GM12864 (cell line): ENCODE data around the gene TNFRSF14.

Experiments
- DNase-seq: peaks from one replicate; pipeline ENCODE4 v3.0.0-alpha.2; 2011; ENCODE audit warnings: low read depth
- H3K4me3 ChIP-seq: 2 replicates; pipeline ENCODE4 v1.5.1; 2011; ENCODE audit warnings: mild to moderate bottlenecking, low read depth, low read length, control low read depth
- CTCF ChIP-seq: IDR thresholded peaks from 2 replicates; pipeline ENCODE4 v1.5.1; 2011; ENCODE audit warnings: low read depth, mild to moderate bottlenecking, moderate library complexity, low read length, control low read depth, inconsistent platforms; ENCODE audit errors: missing control alignments

Gene TNFRSF14

DNA sequence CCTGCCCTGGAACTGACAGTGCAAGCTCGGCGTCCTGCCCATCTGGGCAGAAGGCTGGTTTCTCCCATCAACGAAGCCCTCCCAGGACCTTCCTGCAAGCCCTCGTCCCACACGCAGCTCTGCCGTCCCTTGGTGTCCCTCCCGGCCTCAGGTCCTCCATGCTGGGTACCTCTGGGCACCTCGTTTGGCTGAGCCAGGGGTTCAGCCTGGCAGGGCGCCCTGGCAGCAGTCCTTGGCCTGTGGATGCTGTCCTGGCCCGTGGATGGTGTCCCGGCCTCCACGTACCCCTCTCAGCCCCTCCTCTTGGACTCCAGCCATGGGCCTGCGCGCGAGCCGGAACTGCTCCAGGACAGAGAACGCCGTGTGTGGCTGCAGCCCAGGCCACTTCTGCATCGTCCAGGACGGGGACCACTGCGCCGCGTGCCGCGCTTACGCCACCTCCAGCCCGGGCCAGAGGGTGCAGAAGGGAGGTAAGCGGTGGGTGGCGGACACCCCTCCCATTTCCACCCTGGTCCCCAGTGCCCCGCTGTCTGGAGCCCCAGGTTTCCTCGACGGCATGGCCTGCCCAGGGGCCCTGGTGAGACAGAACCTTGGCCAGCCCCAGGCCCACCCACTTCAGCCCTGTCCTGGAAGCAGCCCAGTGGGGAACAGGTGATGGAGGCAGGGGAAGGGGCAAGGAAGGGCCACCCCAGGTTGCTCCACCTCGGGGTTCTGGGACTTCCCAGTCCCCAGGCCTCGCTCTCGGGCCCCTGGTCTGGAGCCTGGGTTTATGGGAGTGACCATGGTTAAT lies 3.5 kb downstream of the TNFRSF14 start:
- TF ChIP-seq CTCF: no peak
- no peak for DNase-seq
- H3K4me3 ChIP-seq: no peak overlapping the region

DNA sequence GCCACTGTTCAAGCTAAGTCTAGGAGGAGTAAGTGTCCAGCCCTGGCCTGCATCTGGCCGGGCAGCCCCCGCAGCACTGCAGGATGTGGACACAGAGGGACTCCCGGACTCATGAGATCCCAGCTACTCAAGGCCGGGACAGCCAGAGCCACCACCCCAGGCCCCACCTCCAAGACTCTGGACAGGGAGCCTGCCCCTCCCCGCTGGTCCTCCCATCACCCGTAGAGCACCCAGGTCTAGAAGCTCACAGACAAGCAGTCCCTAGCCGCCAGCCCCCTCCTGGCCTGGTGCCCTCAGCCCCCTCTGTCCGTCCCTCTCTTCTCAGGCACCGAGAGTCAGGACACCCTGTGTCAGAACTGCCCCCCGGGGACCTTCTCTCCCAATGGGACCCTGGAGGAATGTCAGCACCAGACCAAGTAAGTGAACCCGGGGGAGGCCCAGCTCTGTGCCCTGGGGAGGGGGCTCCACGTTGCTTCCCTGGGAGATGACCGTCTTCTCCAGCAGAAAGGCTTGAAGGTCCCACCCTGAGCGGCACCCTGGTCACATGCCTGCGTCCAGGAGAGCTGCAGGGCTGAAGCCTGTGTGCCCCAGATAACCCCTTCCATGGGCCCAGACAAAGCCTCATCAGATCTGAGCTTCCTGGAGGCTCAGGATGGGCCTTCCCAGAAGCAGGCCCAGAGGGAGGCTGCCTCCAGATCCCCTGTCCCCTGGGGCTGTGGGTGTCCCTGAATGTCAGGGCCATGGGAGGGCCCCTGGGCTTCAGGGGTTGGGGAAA lies 4.3 kb downstream of the TNFRSF14 start:
- TF ChIP-seq CTCF: no peak
- no peak overlapping the region for H3K4me3 ChIP-seq
- DNase-seq: no peak

- DNase-seq: no peak
- H3K4me3 ChIP-seq: no peak overlapping the region
- no peak for TF ChIP-seq CTCF
Measured at GRCh38 chr1:2561446-2561845, 5.3 kb downstream of the TNFRSF14 start.

DNA sequence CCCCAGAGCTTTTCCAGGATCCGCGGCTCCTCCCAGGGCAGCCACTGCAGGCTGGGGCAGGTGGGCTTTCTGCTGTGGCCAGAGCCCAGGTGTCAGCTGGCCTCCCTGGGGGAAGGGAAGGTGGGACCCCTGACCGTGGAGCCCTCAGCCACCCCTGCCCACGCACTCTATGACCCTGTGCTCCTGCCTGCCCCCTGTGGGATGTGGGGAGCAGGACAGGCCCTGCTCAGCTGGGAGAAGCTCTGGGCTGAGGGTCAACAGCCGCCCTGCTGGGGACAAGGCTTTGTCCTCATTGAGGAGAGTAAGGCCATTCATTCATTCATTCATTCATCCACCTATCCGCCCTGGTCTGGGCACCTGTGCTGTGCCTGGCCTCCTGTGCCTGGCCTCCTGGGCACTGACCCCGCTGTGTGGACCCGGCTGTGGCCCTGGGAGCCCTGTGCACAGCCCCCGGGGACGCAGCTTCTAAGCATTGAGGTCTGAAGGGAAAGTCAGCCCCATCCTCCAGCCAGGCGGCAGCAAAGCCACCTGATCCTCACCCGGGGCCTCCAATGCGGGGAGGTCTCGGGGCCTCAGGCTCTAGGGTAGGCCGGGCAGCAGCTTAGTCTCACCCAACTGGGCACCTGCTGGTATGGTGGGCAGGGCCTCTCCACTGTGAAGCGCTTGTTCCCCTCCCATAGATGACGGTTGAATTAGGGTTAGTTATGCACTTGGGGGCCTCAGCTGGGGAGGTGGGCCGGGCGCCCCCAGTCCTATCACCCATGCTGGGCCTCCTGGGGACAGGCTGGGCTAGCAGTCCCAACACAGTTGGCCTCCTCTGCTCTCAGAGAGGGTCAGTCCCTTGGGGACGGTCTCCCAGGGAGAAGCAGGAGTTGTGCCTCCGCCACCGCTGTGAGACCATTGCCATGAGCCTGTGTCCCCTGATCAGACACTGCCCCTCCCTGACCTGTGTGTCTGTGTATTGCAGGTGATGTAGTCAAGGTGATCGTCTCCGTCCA lies 6.0 kb downstream of the TNFRSF14 start:
- TF ChIP-seq CTCF: peak; percentile 71
- H3K4me3 ChIP-seq: no peak overlapping the region
- no peak for DNase-seq

- TF ChIP-seq CTCF: no peak
Measured at GRCh38 chr1:2563205-2563604, 7.0 kb downstream of the TNFRSF14 start.

DNA sequence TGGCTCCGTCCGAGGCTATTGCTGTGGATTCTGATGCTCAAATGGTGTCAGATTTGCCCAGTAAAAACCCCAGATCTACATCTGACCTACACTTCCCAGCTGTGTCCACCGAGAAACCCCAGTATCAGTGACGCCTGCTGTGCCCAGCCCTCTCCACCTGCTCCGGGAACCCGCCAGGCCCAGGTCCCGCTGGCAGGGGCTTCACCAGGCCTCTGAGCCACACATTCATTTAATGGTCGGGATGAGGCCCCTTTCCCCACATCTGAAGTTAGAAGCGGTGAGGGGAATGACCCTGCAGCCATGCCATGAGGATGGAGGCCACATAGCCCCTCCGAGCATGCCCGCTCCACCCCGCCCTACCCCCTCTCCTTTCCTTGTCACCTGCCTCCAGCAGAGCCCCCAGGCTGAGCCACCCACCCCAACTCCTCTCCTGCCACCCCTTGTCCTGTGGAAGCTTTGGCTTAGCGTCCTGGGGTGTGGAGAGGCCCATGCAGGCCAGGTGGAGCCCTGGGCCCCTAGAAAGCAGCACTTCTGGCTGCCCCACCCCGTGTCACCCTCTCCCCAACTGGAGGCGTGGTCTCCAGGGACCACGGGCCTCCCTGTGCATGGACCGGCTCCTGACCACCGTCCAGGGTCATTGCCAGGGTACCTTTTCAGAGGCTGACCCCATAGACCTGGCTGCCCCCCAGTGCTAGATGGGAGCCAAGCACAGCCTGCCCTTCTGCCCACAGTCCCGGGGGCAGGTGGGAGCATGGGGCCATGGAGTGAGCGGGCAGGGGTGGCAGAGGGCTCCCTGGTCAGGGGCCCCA lies 8.0 kb downstream of the TNFRSF14 start:
- TF ChIP-seq CTCF: no peak
- no peak for DNase-seq
- no peak overlapping the region for H3K4me3 ChIP-seq

More at GRCh38 chr1:2563205-2563604, 7.0 kb downstream of the TNFRSF14 start:
- no peak for DNase-seq
- no peak overlapping the region for H3K4me3 ChIP-seq
